T-helper 1 cell treated with Interleukin-12 subunit alpha and Interleukin-12 subunit beta and Interleukin-4 antibody, amounts not matched to agents 30 μg/mL and 1 μg/mL, for 36 hours (primary cell): ENCODE data around the gene NRCAM.

Experiments
- H3K27ac Mint-ChIP-seq: one replicate; pipeline ENCODE4 v1.8.0; 2021; ENCODE audit warnings: mild to moderate bottlenecking, mixed read lengths
- H3K27me3 Mint-ChIP-seq: one replicate; pipeline ENCODE4 v1.8.0; 2021; ENCODE audit warnings: low read depth, mixed read lengths
- H3K36me3 Mint-ChIP-seq: one replicate; pipeline ENCODE4 v1.8.0; 2021; ENCODE audit warnings: low read depth, mixed read lengths
- H3K4me1 Mint-ChIP-seq: one replicate; pipeline ENCODE4 v1.8.0; 2021; ENCODE audit warnings: low read depth, mixed read lengths
- H3K4me3 Mint-ChIP-seq: one replicate; pipeline ENCODE4 v1.8.0; 2021; ENCODE audit warnings: mild to moderate bottlenecking, moderate library complexity, mixed read lengths
- H3K9me3 Mint-ChIP-seq: one replicate; pipeline ENCODE4 v1.8.0; 2021; ENCODE audit warnings: mixed read lengths

Gene NRCAM

GRCh38 chr7:108451296-108451848 is 4.9 kb downstream of the NRCAM start:
- Mint-ChIP-seq H3K27ac (no peak overlapping the region), H3K36me3 (no peaks in the 10 kb centered on the region), H3K27me3 (peaks cover 55% of the 10 kb centered on the region), H3K4me3 (no peak overlapping the region), H3K9me3 (no peaks in the 10 kb centered on the region), H3K4me1 (no peaks in the 10 kb centered on the region)

- Mint-ChIP-seq H3K4me3 (no peak overlapping the region), H3K4me1 (no peaks in the 10 kb centered on the region), H3K27ac (no peak overlapping the region), H3K9me3 (no peaks in the 10 kb centered on the region), H3K27me3 (peaks cover 59% of the 10 kb centered on the region), H3K36me3 (no peaks in the 10 kb centered on the region)
Observed at GRCh38 chr7:108450160-108450559, 6.1 kb downstream of the NRCAM start.

- no peaks in the 10 kb centered on the region for H3K36me3 Mint-ChIP-seq
- H3K4me3 Mint-ChIP-seq: no peak overlapping the region
- peaks cover 56% of the 10 kb centered on the region for H3K27me3 Mint-ChIP-seq
- no peak overlapping the region for H3K27ac Mint-ChIP-seq
- no peaks in the 10 kb centered on the region for H3K4me1 Mint-ChIP-seq
- no peaks in the 10 kb centered on the region for H3K9me3 Mint-ChIP-seq
Observed at GRCh38 chr7:108449521-108449920, 6.7 kb downstream of the NRCAM start.

- peaks cover 49% of the 10 kb centered on the region for H3K27me3 Mint-ChIP-seq
- no peaks in the 10 kb centered on the region for H3K4me1 Mint-ChIP-seq
Observed at GRCh38 chr7:108448584-108449505, 7.4 kb downstream of the NRCAM start.

GRCh38 chr7:108442039-108442568 is 14.1 kb downstream of the NRCAM start:
- no peaks in the 10 kb centered on the region for H3K9me3 Mint-ChIP-seq
- no peak overlapping the region for H3K27ac Mint-ChIP-seq
- peaks cover 7% of the 10 kb centered on the region for H3K27me3 Mint-ChIP-seq
- no peak overlapping the region for H3K4me3 Mint-ChIP-seq
- no peaks in the 10 kb centered on the region for H3K4me1 Mint-ChIP-seq
- H3K36me3 Mint-ChIP-seq: no peaks in the 10 kb centered on the region

More at GRCh38 chr7:108448584-108449505, 7.4 kb downstream of the NRCAM start:
- H3K4me3 Mint-ChIP-seq: no peak overlapping the region
- H3K27ac Mint-ChIP-seq: no peak overlapping the region
- no peaks in the 10 kb centered on the region for H3K9me3 Mint-ChIP-seq
- H3K36me3 Mint-ChIP-seq: no peaks in the 10 kb centered on the region

- Mint-ChIP-seq H3K4me3 (no peak overlapping the region), H3K4me1 (no peaks in the 10 kb centered on the region), H3K27me3 (peaks cover 7% of the 10 kb centered on the region), H3K27ac (no peak overlapping the region), H3K9me3 (no peaks in the 10 kb centered on the region), H3K36me3 (no peaks in the 10 kb centered on the region)
Observed at GRCh38 chr7:108441392-108441955, 14.8 kb downstream of the NRCAM start.

- Mint-ChIP-seq H3K27ac (no peak overlapping the region), H3K4me3 (no peak overlapping the region), H3K4me1 (no peaks in the 10 kb centered on the region), H3K27me3 (peaks cover 5% of the 10 kb centered on the region), H3K9me3 (no peaks in the 10 kb centered on the region), H3K36me3 (no peaks in the 10 kb centered on the region)
Observed at GRCh38 chr7:108440613-108441012, 15.6 kb downstream of the NRCAM start.

GRCh38 chr7:108436906-108437305 is 19.3 kb downstream of the NRCAM start:
- Mint-ChIP-seq H3K9me3 (no peaks in the 10 kb centered on the region), H3K4me3 (no peak overlapping the region), H3K4me1 (no peaks in the 10 kb centered on the region), H3K36me3 (no peaks in the 10 kb centered on the region), H3K27ac (no peak overlapping the region), H3K27me3 (peaks cover 4% of the 10 kb centered on the region)

GRCh38 chr7:108434010-108434409 is 22.2 kb downstream of the NRCAM start:
- Mint-ChIP-seq H3K27ac (no peak overlapping the region), H3K27me3 (peaks cover 17% of the 10 kb centered on the region), H3K9me3 (no peaks in the 10 kb centered on the region), H3K4me3 (no peak overlapping the region), H3K4me1 (no peaks in the 10 kb centered on the region), H3K36me3 (no peaks in the 10 kb centered on the region)

- no peaks in the 10 kb centered on the region for H3K4me1 Mint-ChIP-seq
- no peak overlapping the region for H3K4me3 Mint-ChIP-seq
- H3K27ac Mint-ChIP-seq: no peak overlapping the region
- H3K27me3 Mint-ChIP-seq: peaks cover 17% of the 10 kb centered on the region
- no peaks in the 10 kb centered on the region for H3K36me3 Mint-ChIP-seq
- no peaks in the 10 kb centered on the region for H3K9me3 Mint-ChIP-seq
Observed at GRCh38 chr7:108431099-108431498, 25.1 kb downstream of the NRCAM start.

GRCh38 chr7:108430664-108431063 is 25.6 kb downstream of the NRCAM start:
- no peak overlapping the region for H3K27ac Mint-ChIP-seq
- H3K27me3 Mint-ChIP-seq: peaks cover 17% of the 10 kb centered on the region
- H3K36me3 Mint-ChIP-seq: no peaks in the 10 kb centered on the region
- no peaks in the 10 kb centered on the region for H3K4me1 Mint-ChIP-seq
- no peaks in the 10 kb centered on the region for H3K9me3 Mint-ChIP-seq
- no peak overlapping the region for H3K4me3 Mint-ChIP-seq

GRCh38 chr7:108427766-108428165 is 28.5 kb downstream of the NRCAM start:
- Mint-ChIP-seq H3K9me3 (no peaks in the 10 kb centered on the region), H3K4me3 (no peak overlapping the region), H3K27ac (no peak overlapping the region), H3K27me3 (peaks cover 16% of the 10 kb centered on the region), H3K36me3 (no peaks in the 10 kb centered on the region), H3K4me1 (peaks cover 3% of the 10 kb centered on the region)

GRCh38 chr7:108425714-108426275 is 30.4 kb downstream of the NRCAM start:
- H3K27ac Mint-ChIP-seq: no peak overlapping the region
- H3K9me3 Mint-ChIP-seq: no peaks in the 10 kb centered on the region
- H3K36me3 Mint-ChIP-seq: no peaks in the 10 kb centered on the region
- H3K4me1 Mint-ChIP-seq: peaks cover 3% of the 10 kb centered on the region
- peaks cover 15% of the 10 kb centered on the region for H3K27me3 Mint-ChIP-seq
- H3K4me3 Mint-ChIP-seq: no peak overlapping the region

- Mint-ChIP-seq H3K4me3 (no peak overlapping the region), H3K27me3 (peaks cover 11% of the 10 kb centered on the region), H3K36me3 (no peaks in the 10 kb centered on the region), H3K9me3 (no peaks in the 10 kb centered on the region), H3K27ac (no peak overlapping the region), H3K4me1 (peaks cover 3% of the 10 kb centered on the region)
Observed at GRCh38 chr7:108424013-108424412, 32.2 kb downstream of the NRCAM start.
